ENCODE data around the gene ITGBL1.

ITGBL1 gene

GRCh38 chr13:101502618-101503017, 50.1 kb downstream of the ITGBL1 start:
- Mint-ChIP-seq H3K27ac (no peak overlapping the region), H3K36me3 (ENCODE audit: low read depth) (no peaks in the 10 kb centered on the region), H3K4me1 (no peaks in the 10 kb centered on the region), H3K27me3 (ENCODE audit: low read depth) (no peaks in the 10 kb centered on the region), H3K4me3 (no peak overlapping the region), H3K9me3 (no peaks in the 10 kb centered on the region)
- no peak for TF ChIP-seq CTCF (IDR thresholded peaks at IDR 0.05; ENCODE audit: unreplicated experiment in 3 of 3)

GRCh38 chr13:101511161-101511560, 58.7 kb downstream of the ITGBL1 start:
- H3K36me3 Mint-ChIP-seq (ENCODE audit: low read depth): no peaks in the 10 kb centered on the region
- no peak overlapping the region for H3K27ac Mint-ChIP-seq
- TF ChIP-seq CTCF (IDR thresholded peaks at IDR 0.05; ENCODE audit: unreplicated experiment in 3 of 3): no peak

GRCh38 chr13:101511766-101512165, 59.3 kb downstream of the ITGBL1 start:
- Mint-ChIP-seq H3K27ac (no peak overlapping the region), H3K4me1 (no peaks in the 10 kb centered on the region), H3K4me3 (no peak overlapping the region), H3K36me3 (ENCODE audit: low read depth) (no peaks in the 10 kb centered on the region), H3K27me3 (ENCODE audit: low read depth) (no peaks in the 10 kb centered on the region), H3K9me3 (peaks cover 2% of the 10 kb centered on the region)
- TF ChIP-seq CTCF (IDR thresholded peaks at IDR 0.05; ENCODE audit: unreplicated experiment in 3 of 3): no peak

More at GRCh38 chr13:101511161-101511560, 58.7 kb downstream of the ITGBL1 start:
- no peaks in the 10 kb centered on the region for H3K4me1 Mint-ChIP-seq
- H3K9me3 Mint-ChIP-seq: peaks cover 2% of the 10 kb centered on the region
- no peak overlapping the region for H3K4me3 Mint-ChIP-seq
- H3K27me3 Mint-ChIP-seq (ENCODE audit: low read depth): no peaks in the 10 kb centered on the region

GRCh38 chr13:101512650-101513049, 60.2 kb downstream of the ITGBL1 start:
- Mint-ChIP-seq H3K4me3 (no peak overlapping the region), H3K27ac (no peak overlapping the region), H3K9me3 (peaks cover 2% of the 10 kb centered on the region), H3K27me3 (ENCODE audit: low read depth) (no peaks in the 10 kb centered on the region), H3K4me1 (no peaks in the 10 kb centered on the region), H3K36me3 (ENCODE audit: low read depth) (no peaks in the 10 kb centered on the region)
- TF ChIP-seq CTCF (IDR thresholded peaks at IDR 0.05; ENCODE audit: unreplicated experiment in 3 of 3): no peak

GRCh38 chr13:101514100-101514499, 61.6 kb downstream of the ITGBL1 start:
- Mint-ChIP-seq H3K4me1 (no peaks in the 10 kb centered on the region), H3K36me3 (ENCODE audit: low read depth) (no peaks in the 10 kb centered on the region), H3K9me3 (peaks cover 2% of the 10 kb centered on the region), H3K4me3 (no peak overlapping the region), H3K27me3 (ENCODE audit: low read depth) (no peaks in the 10 kb centered on the region), H3K27ac (no peak overlapping the region)
- no peak for TF ChIP-seq CTCF (IDR thresholded peaks at IDR 0.05; ENCODE audit: unreplicated experiment in 3 of 3)

- H3K9me3 Mint-ChIP-seq: peaks cover 2% of the 10 kb centered on the region
- no peaks in the 10 kb centered on the region for H3K4me1 Mint-ChIP-seq
- H3K27me3 Mint-ChIP-seq (ENCODE audit: low read depth): no peaks in the 10 kb centered on the region
- no peaks in the 10 kb centered on the region for H3K36me3 Mint-ChIP-seq (ENCODE audit: low read depth)
- H3K4me3 Mint-ChIP-seq: no peak overlapping the region
- TF ChIP-seq CTCF (IDR thresholded peaks at IDR 0.05; ENCODE audit: unreplicated experiment in 3 of 3): peak; percentile 69 to 80 (median 78)
- no peak overlapping the region for H3K27ac Mint-ChIP-seq
Measured at GRCh38 chr13:101514695-101515275, 62.3 kb downstream of the ITGBL1 start.
